SU-DHL-6 (cell line): ENCODE results near the gene ERAS.

Source experiments
- H2AFZ ChIP-seq: fragments of 200-600 bp; sonication (generic); 2 replicates; pipeline ENCODE4 v1.6.1; 2014; ENCODE audit warnings: low read depth, mild to moderate bottlenecking, moderate library complexity, mixed read lengths, antibody characterized with exemption, low read length; ENCODE audit not compliant: severe bottlenecking
- H3F3A ChIP-seq: fragments of 200-600 bp; shearing (Covaris generic); 2 replicates; pipeline ENCODE4 v1.6.0; 2016; ENCODE audit warnings: antibody characterized with exemption, mild to moderate bottlenecking; ENCODE audit not compliant: insufficient read depth
- H3K27ac ChIP-seq: fragments of 200-600 bp; sonication (generic); 2 replicates; pipeline ENCODE4 v1.5.1; 2016; ENCODE audit warnings: low read depth, mild to moderate bottlenecking, low read length, moderate library complexity, mixed read lengths
- H3K27me3 ChIP-seq: fragments of 200-600 bp; sonication (generic), shearing (Covaris generic); 2 replicates; pipeline ENCODE4 v1.6.0; 2014; ENCODE audit warnings: mild to moderate bottlenecking, low read length
- H3K36me3 ChIP-seq: fragments of 200-600 bp; sonication (generic); 2 replicates; pipeline ENCODE4 v1.6.1; 2014; ENCODE audit warnings: mild to moderate bottlenecking, low read length, mixed read lengths
- H3K4me2 ChIP-seq: fragments of 300-600, 200-600 bp; shearing (Covaris generic), sonication (generic); 2 replicates; pipeline ENCODE4 v1.6.0; 2014; ENCODE audit warnings: low read length, low read depth, mild to moderate bottlenecking; ENCODE audit not compliant: poor library complexity, severe bottlenecking
- H3K4me3 ChIP-seq: fragments of 200-600 bp; sonication (generic); 2 replicates; pipeline ENCODE4 v1.5.1; 2014; ENCODE audit warnings: antibody characterized with exemption, low read length, mild to moderate bottlenecking, mixed read lengths; ENCODE audit not compliant: insufficient read depth, poor library complexity, severe bottlenecking
- H3K79me2 ChIP-seq: fragments of 200-600 bp; sonication (generic); 2 replicates; pipeline ENCODE4 v1.6.1; 2014; ENCODE audit warnings: mild to moderate bottlenecking, low read length, moderate library complexity; ENCODE audit not compliant: insufficient read depth
- H3K9ac ChIP-seq: fragments of 200-600 bp; sonication (generic); 2 replicates; pipeline ENCODE4 v1.7.0; 2014; ENCODE audit warnings: mild to moderate bottlenecking, low read length
- H3K9me2 ChIP-seq: fragments of 200-600 bp; sonication (generic); replicated peaks from 2 replicates; pipeline ENCODE4 v1.6.1; 2014; ENCODE audit warnings: low read length; ENCODE audit not compliant: insufficient read depth
- H3K9me3 ChIP-seq: fragments of 200-600 bp; sonication (generic); 2 replicates; pipeline ENCODE4 v1.6.1; 2014; ENCODE audit warnings: low read length, mixed read lengths; ENCODE audit not compliant: insufficient read depth
- H4K20me1 ChIP-seq: fragments of 200-600 bp; sonication (generic); 2 replicates; pipeline ENCODE4 v1.6.1; 2014; ENCODE audit warnings: low read depth, mild to moderate bottlenecking, antibody characterized with exemption, low read length, moderate library complexity, mixed read lengths
- EZH2phosphoT487 ChIP-seq: fragments of 200-600 bp; sonication (generic), shearing (Covaris generic); conservative IDR thresholded peaks from 2 replicates; pipeline ENCODE4 v1.6.1; 2018; ENCODE audit warnings: mild to moderate bottlenecking, antibody characterized with exemption, low read length, moderate library complexity, mixed read lengths
- TF ChIP-seq, protein P1 (sequence below): fragments of 200-600 bp; sonication (generic); IDR thresholded peaks from one replicate; pipeline ENCODE4 v1.5.1; 2017; ENCODE audit warnings: antibody characterized with exemption, mild to moderate bottlenecking, low read length, moderate library complexity; ENCODE audit not compliant: insufficient read depth, poor library complexity, severe bottlenecking

The ERAS gene

DNA sequence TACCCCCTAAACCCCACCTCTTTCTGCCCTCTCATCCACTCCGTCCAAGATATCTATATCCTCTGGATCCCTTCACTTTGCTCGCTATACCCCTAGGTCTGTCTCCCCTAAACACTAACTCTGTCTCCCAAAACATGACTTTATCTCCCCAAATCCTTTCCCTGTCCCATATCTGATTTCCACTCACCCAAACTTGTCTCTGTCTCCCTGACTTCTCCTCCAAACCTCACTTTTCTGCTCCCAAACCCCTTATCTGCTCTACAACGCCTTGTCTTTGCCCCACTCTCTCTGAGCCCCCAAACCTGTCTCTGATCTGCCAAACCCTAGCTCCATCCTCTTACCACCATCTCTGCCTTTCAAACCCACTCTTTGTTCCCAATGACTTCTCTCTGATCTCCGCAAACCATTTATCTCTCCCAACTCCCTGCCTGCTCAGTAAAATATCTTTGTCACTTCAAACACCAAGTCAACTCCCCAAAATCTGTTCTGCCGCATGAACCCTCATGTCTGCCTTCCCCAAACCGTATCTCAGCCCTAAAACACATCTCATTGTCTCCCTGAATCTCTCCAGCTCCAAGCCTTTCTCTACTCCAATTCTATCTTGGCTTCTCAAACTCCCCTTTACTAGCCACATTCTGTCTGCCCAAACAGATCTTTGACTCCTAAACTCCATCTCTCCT lies 39.3 kb upstream of the ERAS start:
- H3K9me3 ChIP-seq: no peaks in the 10 kb centered on the region
- no peak overlapping the region for H3K4me3 ChIP-seq
- H4K20me1 ChIP-seq: no peaks in the 10 kb centered on the region
- H3K27ac ChIP-seq: no peak overlapping the region
- no peak overlapping the region for H3K9ac ChIP-seq
- H2AFZ ChIP-seq: no peak overlapping the region
- TF ChIP-seq EZH2phosphoT487: no peak
- TF ChIP-seq, protein P1, sequence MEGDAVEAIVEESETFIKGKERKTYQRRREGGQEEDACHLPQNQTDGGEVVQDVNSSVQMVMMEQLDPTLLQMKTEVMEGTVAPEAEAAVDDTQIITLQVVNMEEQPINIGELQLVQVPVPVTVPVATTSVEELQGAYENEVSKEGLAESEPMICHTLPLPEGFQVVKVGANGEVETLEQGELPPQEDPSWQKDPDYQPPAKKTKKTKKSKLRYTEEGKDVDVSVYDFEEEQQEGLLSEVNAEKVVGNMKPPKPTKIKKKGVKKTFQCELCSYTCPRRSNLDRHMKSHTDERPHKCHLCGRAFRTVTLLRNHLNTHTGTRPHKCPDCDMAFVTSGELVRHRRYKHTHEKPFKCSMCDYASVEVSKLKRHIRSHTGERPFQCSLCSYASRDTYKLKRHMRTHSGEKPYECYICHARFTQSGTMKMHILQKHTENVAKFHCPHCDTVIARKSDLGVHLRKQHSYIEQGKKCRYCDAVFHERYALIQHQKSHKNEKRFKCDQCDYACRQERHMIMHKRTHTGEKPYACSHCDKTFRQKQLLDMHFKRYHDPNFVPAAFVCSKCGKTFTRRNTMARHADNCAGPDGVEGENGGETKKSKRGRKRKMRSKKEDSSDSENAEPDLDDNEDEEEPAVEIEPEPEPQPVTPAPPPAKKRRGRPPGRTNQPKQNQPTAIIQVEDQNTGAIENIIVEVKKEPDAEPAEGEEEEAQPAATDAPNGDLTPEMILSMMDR: no peak
- no peak overlapping the region for H3K4me2 ChIP-seq
- no peaks in the 10 kb centered on the region for H3K79me2 ChIP-seq
- H3K9me2 ChIP-seq: no peaks in the 10 kb centered on the region
- no peaks in the 10 kb centered on the region for H3K36me3 ChIP-seq
- no peaks in the 10 kb centered on the region for H3K27me3 ChIP-seq
- H3F3A ChIP-seq: no peaks in the 10 kb centered on the region

DNA sequence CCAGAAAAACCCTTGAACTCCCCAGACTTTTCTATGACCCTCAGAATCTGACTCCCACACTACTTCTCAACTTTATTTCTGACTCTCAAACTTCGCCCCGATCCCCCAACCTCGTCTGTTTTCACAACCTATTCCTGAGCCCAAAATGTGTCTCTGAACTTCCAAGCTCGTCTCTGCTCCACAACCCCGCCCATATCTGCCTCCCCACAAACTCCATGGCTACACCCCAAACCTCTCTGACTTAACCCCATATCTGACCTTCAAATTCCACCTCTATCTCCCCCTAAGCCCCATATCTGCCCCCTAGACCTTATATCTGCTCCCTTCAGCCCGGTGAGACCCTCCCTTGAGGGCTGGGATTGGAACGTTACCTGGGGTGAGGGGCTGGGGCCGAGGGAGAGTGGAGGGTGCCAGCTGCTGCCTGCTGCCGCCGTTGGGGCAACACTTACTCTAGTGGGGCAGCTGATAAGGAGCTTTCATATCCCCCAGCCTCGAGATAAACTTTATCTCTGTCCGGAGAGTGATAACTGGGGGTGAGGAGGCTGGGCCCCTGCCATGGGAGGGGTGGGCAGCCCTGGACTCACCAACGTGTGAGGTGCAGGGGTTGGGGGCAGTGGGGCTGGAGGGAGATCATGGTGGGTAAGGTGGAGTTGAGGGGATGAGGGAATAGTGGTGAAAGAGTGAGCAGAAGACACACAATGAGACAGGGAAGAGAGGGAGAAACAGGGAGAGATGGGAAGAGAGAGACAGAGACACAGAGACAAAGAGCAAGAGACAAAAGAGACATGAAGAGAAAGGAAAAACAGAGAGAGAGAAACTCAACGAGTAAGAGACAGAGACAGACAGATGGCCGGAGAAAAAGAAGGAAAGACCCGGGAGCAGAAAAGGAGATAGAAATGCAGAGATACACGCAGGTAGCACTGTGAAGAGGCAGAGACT lies 38.5 kb upstream of the ERAS start:
- Histone ChIP-seq H3K79me2 (no peaks in the 10 kb centered on the region), H3K4me2 (no peak overlapping the region), H3K9ac (no peak overlapping the region), H3K36me3 (no peaks in the 10 kb centered on the region), H3K4me3 (no peak overlapping the region), H4K20me1 (no peaks in the 10 kb centered on the region), H3K9me3 (no peaks in the 10 kb centered on the region), H3K9me2 (no peaks in the 10 kb centered on the region), H2AFZ (no peak overlapping the region), H3F3A (no peaks in the 10 kb centered on the region), H3K27me3 (no peaks in the 10 kb centered on the region), H3K27ac (no peak overlapping the region)
- no peak for TF ChIP-seq EZH2phosphoT487
- TF ChIP-seq, protein P1: no peak

DNA sequence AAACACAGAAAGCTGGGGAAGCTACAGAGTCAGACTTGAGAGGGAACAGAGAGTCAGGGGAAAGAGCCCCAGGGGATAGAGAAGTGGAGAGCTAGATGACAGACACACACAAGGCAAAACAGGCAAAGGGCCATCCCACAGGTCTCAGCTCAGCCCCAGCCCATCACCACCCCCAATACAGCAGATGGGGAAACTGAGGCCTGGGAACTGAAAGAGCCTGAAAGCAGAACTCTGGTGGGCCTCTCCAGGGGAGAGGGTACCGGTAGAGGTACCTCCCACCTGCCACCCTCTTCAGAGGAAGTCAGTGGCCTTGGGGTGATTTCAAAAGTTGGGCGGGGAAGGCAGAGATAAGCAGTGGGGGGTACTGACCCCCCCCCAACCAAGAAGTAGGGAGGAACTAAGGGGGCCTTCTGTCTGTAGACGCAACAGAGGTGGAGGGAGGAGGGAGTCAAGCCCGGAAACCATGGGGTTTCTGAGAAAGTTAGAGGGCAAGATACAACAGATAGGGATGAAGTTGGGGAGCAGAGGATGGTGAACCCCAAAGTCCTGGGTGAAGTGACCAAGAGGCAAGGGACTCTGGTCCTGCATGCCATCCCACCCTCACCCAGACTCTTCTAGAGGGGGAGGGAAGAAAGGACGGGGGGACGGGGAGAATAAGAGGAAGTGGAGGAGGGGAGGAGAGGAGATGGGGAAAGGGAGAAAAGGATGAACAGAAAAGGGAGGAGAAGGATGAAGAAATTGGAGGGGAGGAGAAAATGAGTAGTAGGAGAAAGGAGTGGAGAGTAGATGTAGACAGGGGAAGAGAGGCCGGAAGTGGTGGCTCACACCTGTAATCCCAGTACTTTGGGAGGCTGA lies 36.7 kb upstream of the ERAS start:
- H3K36me3 ChIP-seq: no peaks in the 10 kb centered on the region
- H3K9ac ChIP-seq: no peak overlapping the region
- H2AFZ ChIP-seq: no peak overlapping the region
- no peak overlapping the region for H3K4me3 ChIP-seq
- H4K20me1 ChIP-seq: no peaks in the 10 kb centered on the region
- H3K4me2 ChIP-seq: no peak overlapping the region
- no peaks in the 10 kb centered on the region for H3K27me3 ChIP-seq
- no peaks in the 10 kb centered on the region for H3K9me2 ChIP-seq
- no peak for TF ChIP-seq EZH2phosphoT487
- TF ChIP-seq, protein P1: no peak
- H3K79me2 ChIP-seq: no peaks in the 10 kb centered on the region
- H3K9me3 ChIP-seq: no peaks in the 10 kb centered on the region
- no peaks in the 10 kb centered on the region for H3F3A ChIP-seq
- no peak overlapping the region for H3K27ac ChIP-seq
